Measurements from ENCODE around the gene LPCAT4. TPM values are rescaled to one million over a fixed set of nuclear protein-coding genes. Genes with fewer than 3 reads are reported as not detected.

LPCAT4 gene
- total and polyA plus RNA-seq, 10 donors = 18.6 to 53.7 (median 40.6) TPM

- H3K4me1 ChIP-seq = peaks cover 0 to 17% (median 2%) of the 10 kb centered on the region in 6 donors
- H3K36me3 ChIP-seq = peaks cover 0 to 34% (median 0%) of the 10 kb centered on the region in 6 donors
- no peak overlapping the region for H3K4me3 ChIP-seq
- no peak overlapping the region for H3K27ac ChIP-seq
- WGBS, 5 donors = 92 to 95% (median 94%) methylated on average over 1 of the region's 1 CpG
- no peaks in the 10 kb centered on the region for H3K27me3 ChIP-seq (replicated peaks in 1 of 7)
- no peaks in the 10 kb centered on the region for H3K9me3 ChIP-seq
- no peak for TF ChIP-seq CTCF (IDR thresholded peaks at IDR 0.05 in 8 of 11, conservative IDR thresholded peaks at IDR 0.05 in 3 of 11)
- no peak for TF ChIP-seq POLR2A (IDR thresholded peaks at IDR 0.05)
- no peak for TF ChIP-seq POLR2AphosphoS5 (IDR thresholded peaks at IDR 0.05)
- DNase-seq = no peak
- intact Hi-C loops (cut with DNase I; ENCODE audit: low total_unique reads) = no loop called here
These were observed 55.4 kb downstream of the LPCAT4 start for GRCh38 chr15:34311563-34311962.

Small RNA genes within 50 kb of the gene (microRNA-seq; reads per million reads assigned to microRNA genes)
- gene MIR1233-1 = 0 reads per million in 3 donors

Small RNA genes within 50 kb of the gene (small RNA-seq; reads per million reads assigned to genes)
- 0 reads per million in 4 donors for gene MIR1233-1
- gene RF00019 = 0 reads per million in 4 donors

Other genes starting within 250 kb of the LPCAT4 start
- gene KATNBL1, start 157.1 kb downstream of the LPCAT4 start, total RNA-seq = 10 to 100 TPM; 40.2 to 86.3 (median 52.4) TPM
- 10 to 100 TPM; 18.4 to 21.0 (median 18.7) TPM for gene KATNBL1, start 157.1 kb downstream of the LPCAT4 start, polyA plus RNA-seq
- 100 to 1,000 TPM in 1 of 7 donors, 10 to 100 TPM in 6; 51.5 to 152 (median 64.4) TPM for gene EMC4, start 142.2 kb downstream of the LPCAT4 start, total RNA-seq
- gene EMC4, start 142.2 kb downstream of the LPCAT4 start, polyA plus RNA-seq = 10 to 100 TPM; 77.0 to 94.4 (median 77.4) TPM
- 100 to 1,000 TPM in 1 of 7 donors, 10 to 100 TPM in 6; 51.4 to 120 (median 78.9) TPM for gene SLC12A6, start 29.4 kb downstream of the LPCAT4 start, total RNA-seq
- 1 to 10 TPM; 5.2 to 8.3 (median 6.7) TPM for gene SLC12A6, start 29.4 kb downstream of the LPCAT4 start, polyA plus RNA-seq
- 100 to 1,000 TPM in 6 of 7 donors, 10 to 100 TPM in 1; 100.0 to 147 (median 132) TPM for gene NOP10, start 24.1 kb downstream of the LPCAT4 start, total RNA-seq
- gene NOP10, start 24.1 kb downstream of the LPCAT4 start, polyA plus RNA-seq = 100 to 1,000 TPM; 180 to 329 (median 308) TPM
- gene NUTM1, start 23.9 kb downstream of the LPCAT4 start, total RNA-seq = not detected
- under 1 TPM in 1 of 3 donors, not detected in 2; 0.03 TPM for gene NUTM1, start 23.9 kb downstream of the LPCAT4 start, polyA plus RNA-seq
- 100 to 1,000 TPM in 2 of 7 donors, 10 to 100 TPM in 5; 52.5 to 128 (median 85.4) TPM for gene GOLGA8A, start 70.6 kb upstream of the LPCAT4 start, total RNA-seq
- gene GOLGA8A, start 70.6 kb upstream of the LPCAT4 start, polyA plus RNA-seq = 100 to 1,000 TPM in 1 of 3 donors, 10 to 100 TPM in 2; 26.1 to 103 (median 67.6) TPM
- 100 to 1,000 TPM in 5 of 7 donors, 10 to 100 TPM in 2; 49.1 to 155 (median 115) TPM for gene GOLGA8B, start 216.5 kb upstream of the LPCAT4 start, total RNA-seq
- 100 to 1,000 TPM in 1 of 3 donors, 10 to 100 TPM in 2; 23.2 to 135 (median 86.1) TPM for gene GOLGA8B, start 216.5 kb upstream of the LPCAT4 start, polyA plus RNA-seq